Neuronal stem cell (in vitro differentiated cells): ENCODE measurements around the gene SLC22A3.

Source experiments
- DNase-seq: peaks from one replicate; pipeline ENCODE4 v3.0.0-alpha.2; 2013; ENCODE audit warnings: low spot score
- H2AFZ ChIP-seq: one replicate; pipeline ENCODE4 v1.6.1; 2013; ENCODE audit warnings: mild to moderate bottlenecking, low read length, inconsistent platforms
- H2AK5ac ChIP-seq: 2 replicates; pipeline ENCODE4 v1.6.1; 2013; ENCODE audit warnings: low read depth, mild to moderate bottlenecking, inconsistent platforms, low read length, moderate library complexity, mixed read lengths
- H2BK120ac ChIP-seq: 2 replicates; pipeline ENCODE4 v1.6.1; 2013; ENCODE audit warnings: low read depth, mild to moderate bottlenecking, inconsistent platforms, low read length, moderate library complexity, mixed read lengths
- H2BK12ac ChIP-seq: one replicate; pipeline ENCODE4 v1.6.1; 2013; ENCODE audit warnings: low read length, inconsistent platforms
- H2BK15ac ChIP-seq: 2 replicates; pipeline ENCODE4 v1.6.1; 2013; ENCODE audit warnings: mild to moderate bottlenecking, low read length, inconsistent platforms, mixed read lengths
- H2BK5ac ChIP-seq: one replicate; pipeline ENCODE4 v1.6.1; 2013; ENCODE audit warnings: inconsistent platforms, mild to moderate bottlenecking, low read length, moderate library complexity
- H3K14ac ChIP-seq: one replicate; pipeline ENCODE4 v1.6.1; 2013; ENCODE audit warnings: low read length, inconsistent platforms
- H3K18ac ChIP-seq: 2 replicates; pipeline ENCODE4 v1.6.1; 2013; ENCODE audit warnings: low read length, inconsistent platforms
- H3K23ac ChIP-seq: 2 replicates; pipeline ENCODE4 v1.6.1; 2013; ENCODE audit warnings: low read depth, mild to moderate bottlenecking, mixed read lengths, low read length, inconsistent platforms; ENCODE audit not compliant: poor library complexity
- H3K27ac ChIP-seq: replicated peaks from 3 replicates; pipeline ENCODE4 v1.5.1; 2013; ENCODE audit warnings: low read length, inconsistent platforms
- H3K27me3 ChIP-seq, 3 experiments: 2 replicates each; pipeline ENCODE4 v1.6.1; 2013; ENCODE audit warnings: low read length in 3 of 3, mild to moderate bottlenecking in 2 of 3, inconsistent platforms in 1 of 3, low read depth in 1 of 3, mixed read lengths in 1 of 3, moderate library complexity in 1 of 3; ENCODE audit not compliant: control insufficient read depth in 3 of 3, insufficient read depth in 3 of 3
- H3K36me3 ChIP-seq, 2 donors: replicated peaks in 1 of 2; 2 replicates each; pipeline ENCODE4 v1.6.1; 2013; ENCODE audit warnings: low read length in 2 of 2; ENCODE audit not compliant: control insufficient read depth in 2 of 2, insufficient read depth in 2 of 2
- H3K4ac ChIP-seq: 2 replicates; pipeline ENCODE4 v1.6.1; 2013; ENCODE audit warnings: inconsistent platforms, mild to moderate bottlenecking, low read length, moderate library complexity
- H3K4me1 ChIP-seq, 2 donors: 1 replicate in 1 of 2; 2 replicates in 1 of 2; pipeline ENCODE4 v1.6.1; 2013; ENCODE audit warnings: low read length in 2 of 2, low read depth in 1 of 2; ENCODE audit not compliant: control insufficient read depth in 2 of 2, insufficient read depth in 1 of 2
- H3K4me2 ChIP-seq: one replicate; pipeline ENCODE4 v1.6.1; 2013; ENCODE audit warnings: mild to moderate bottlenecking, low read length, inconsistent platforms; ENCODE audit not compliant: insufficient read depth, poor library complexity, severe bottlenecking
- H3K4me3 ChIP-seq, 2 donors: 2 replicates each; pipeline ENCODE4 v1.5.1; 2013; ENCODE audit warnings: low read length in 2 of 2, mild to moderate bottlenecking in 2 of 2, inconsistent platforms in 1 of 2, moderate library complexity in 1 of 2
- H3K79me1 ChIP-seq: one replicate; pipeline ENCODE4 v1.6.1; 2013; ENCODE audit warnings: low read depth, mild to moderate bottlenecking, inconsistent platforms, low read length, moderate library complexity
- H3K9ac ChIP-seq: one replicate; pipeline ENCODE4 v1.6.1; 2013; ENCODE audit warnings: mild to moderate bottlenecking, low read depth, low read length, inconsistent platforms; ENCODE audit not compliant: poor library complexity
- H3K9me3 ChIP-seq, 2 donors: replicated peaks in 1 of 2; 2 replicates each; pipeline versions ENCODE3 to v1.6.1; 2013; ENCODE audit warnings: low read length in 2 of 2, mild to moderate bottlenecking in 2 of 2, inconsistent platforms in 1 of 2, low read depth in 1 of 2, mixed read lengths in 1 of 2, moderate library complexity in 1 of 2; ENCODE audit not compliant: control insufficient read depth in 2 of 2, insufficient read depth in 1 of 2
- H4K8ac ChIP-seq: one replicate; pipeline ENCODE4 v1.6.1; 2013; ENCODE audit warnings: low read depth, mild to moderate bottlenecking, inconsistent platforms, low read length, moderate library complexity
- H4K91ac ChIP-seq: one replicate; pipeline ENCODE4 v1.6.1; 2013; ENCODE audit warnings: low read length, low read depth, mild to moderate bottlenecking, inconsistent platforms; ENCODE audit not compliant: poor library complexity
- WGBS, 2 donors: extraction: QIAGEN DNeasy Blood & Tissue Kit; methylation state at CpG; one replicate each; pipeline ENCODE4 v1.1.7; 2013; ENCODE audit warnings: missing lambda C conversion rate in 2 of 2, mixed read lengths in 1 of 2; ENCODE audit not compliant: insufficient read length in 2 of 2, insufficient replicate concordance in 1 of 2; ENCODE audit errors: extremely low coverage in 2 of 2; 5-methylcytosine and 5-hydroxymethylcytosine counted together

Gene SLC22A3

DNA sequence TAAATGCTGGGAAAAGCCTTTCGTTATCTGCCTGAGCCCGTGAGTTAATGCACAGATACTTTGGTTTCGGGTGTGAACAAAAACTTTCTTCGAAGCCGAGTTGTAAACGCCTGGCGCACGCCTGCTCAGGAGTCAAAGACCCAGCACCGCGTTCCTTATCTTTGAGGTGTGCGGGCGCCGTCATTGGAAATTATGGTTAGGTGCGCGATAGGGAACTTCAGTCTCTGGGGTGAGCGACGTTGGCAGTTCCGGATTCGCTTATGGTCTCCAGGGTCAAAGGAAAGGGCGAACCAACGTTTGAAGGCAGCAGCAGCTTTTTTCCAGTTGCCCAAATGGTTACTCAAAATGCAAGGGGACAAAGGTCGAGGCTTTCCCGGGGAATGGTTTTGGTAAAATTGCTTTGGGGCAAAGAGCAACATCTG, 853 bp downstream of the SLC22A3 start:
- H3K18ac ChIP-seq, result peak overlapping the region; percentile 2
- peak overlapping the region; percentile 89 for H2AFZ ChIP-seq
- peak overlapping the region in 1 of 2 donors; percentile 81 for H3K4me3 ChIP-seq
- no peak overlapping the region for H2BK12ac ChIP-seq
- no peaks in the 10 kb centered on the region for H3K36me3 ChIP-seq
- H3K27ac ChIP-seq, result no peak overlapping the region
- no peak overlapping the region for H3K4ac ChIP-seq
- peak; percentile 35 for DNase-seq
- H2AK5ac ChIP-seq, result no peak overlapping the region
- peaks cover 5 to 81% (median 39%) of the 10 kb centered on the region in 3 experiments for H3K27me3 ChIP-seq
- H2BK5ac ChIP-seq, result no peak overlapping the region
- H2BK15ac ChIP-seq, result peak overlapping the region; percentile 87
- peaks cover 0 to 3% of the 10 kb centered on the region in 2 donors for H3K4me1 ChIP-seq
- no peak overlapping the region for H4K8ac ChIP-seq
- no CpG with 5 or more reads among the region's 23 CpGs for WGBS, 2 donors
- no peak overlapping the region for H2BK120ac ChIP-seq
- H3K14ac ChIP-seq, result no peak overlapping the region
- H3K23ac ChIP-seq, result no peak overlapping the region
- no peak overlapping the region for H3K9ac ChIP-seq
- H4K91ac ChIP-seq, result no peak overlapping the region
- H3K9me3 ChIP-seq, result no peaks in the 10 kb centered on the region
- no peaks in the 10 kb centered on the region for H3K79me1 ChIP-seq
- H3K4me2 ChIP-seq, result peak overlapping the region; percentile 98

- H4K91ac ChIP-seq, result no peak overlapping the region
- no peak overlapping the region for H2BK5ac ChIP-seq
- no peak overlapping the region for H2BK12ac ChIP-seq
- peak overlapping the region in 1 of 2 donors; percentile 61 for H3K4me3 ChIP-seq
- H3K79me1 ChIP-seq, result no peaks in the 10 kb centered on the region
- no peaks in the 10 kb centered on the region for H3K9me3 ChIP-seq
- H3K4me1 ChIP-seq, result peaks cover 0 to 3% of the 10 kb centered on the region in 2 donors
- WGBS, 2 donors, result no CpG with 5 or more reads among the region's 11 CpGs
- H3K23ac ChIP-seq, result no peak overlapping the region
- no peak overlapping the region for H3K27ac ChIP-seq
- no peak overlapping the region for H3K9ac ChIP-seq
- no peak overlapping the region for H2BK15ac ChIP-seq
- H3K14ac ChIP-seq, result no peak overlapping the region
- H3K27me3 ChIP-seq, result peaks cover 5 to 76% (median 39%) of the 10 kb centered on the region in 3 experiments
- DNase-seq, result no peak
- H4K8ac ChIP-seq, result no peak overlapping the region
- H2AK5ac ChIP-seq, result no peak overlapping the region
- H3K36me3 ChIP-seq, result no peaks in the 10 kb centered on the region
- H3K18ac ChIP-seq, result no peak overlapping the region
- H2AFZ ChIP-seq, result no peak overlapping the region
- no peak overlapping the region for H2BK120ac ChIP-seq
- H3K4me2 ChIP-seq, result no peak overlapping the region
- no peak overlapping the region for H3K4ac ChIP-seq
Observed at GRCh38 chr6:160349814-160350350, 1.7 kb downstream of the SLC22A3 start.

GRCh38 chr6:160353950-160354496, 5.8 kb downstream of the SLC22A3 start:
- H3K4ac ChIP-seq, result no peak overlapping the region
- no CpG with 5 or more reads among the region's 2 CpGs for WGBS, 2 donors
- H2BK5ac ChIP-seq, result no peak overlapping the region
- no peak overlapping the region for H2AFZ ChIP-seq
- H4K91ac ChIP-seq, result no peak overlapping the region
- H2BK12ac ChIP-seq, result no peak overlapping the region
- no peak overlapping the region for H3K23ac ChIP-seq
- no peak overlapping the region for H4K8ac ChIP-seq
- H3K14ac ChIP-seq, result no peak overlapping the region
- no peak overlapping the region for H3K18ac ChIP-seq
- H3K4me2 ChIP-seq, result no peak overlapping the region
- no peak overlapping the region for H3K4me3 ChIP-seq
- no peak overlapping the region for H2BK15ac ChIP-seq
- no peaks in the 10 kb centered on the region for H3K79me1 ChIP-seq
- no peak overlapping the region for H2BK120ac ChIP-seq
- H3K27ac ChIP-seq, result no peak overlapping the region
- H3K27me3 ChIP-seq, result peaks cover 1 to 45% (median 18%) of the 10 kb centered on the region in 3 experiments
- no peaks in the 10 kb centered on the region for H3K9me3 ChIP-seq
- H3K36me3 ChIP-seq, result no peaks in the 10 kb centered on the region
- no peak overlapping the region for H2AK5ac ChIP-seq
- DNase-seq, result no peak
- peaks cover 0 to under 1% of the 10 kb centered on the region in 2 donors for H3K4me1 ChIP-seq
- H3K9ac ChIP-seq, result no peak overlapping the region

DNA sequence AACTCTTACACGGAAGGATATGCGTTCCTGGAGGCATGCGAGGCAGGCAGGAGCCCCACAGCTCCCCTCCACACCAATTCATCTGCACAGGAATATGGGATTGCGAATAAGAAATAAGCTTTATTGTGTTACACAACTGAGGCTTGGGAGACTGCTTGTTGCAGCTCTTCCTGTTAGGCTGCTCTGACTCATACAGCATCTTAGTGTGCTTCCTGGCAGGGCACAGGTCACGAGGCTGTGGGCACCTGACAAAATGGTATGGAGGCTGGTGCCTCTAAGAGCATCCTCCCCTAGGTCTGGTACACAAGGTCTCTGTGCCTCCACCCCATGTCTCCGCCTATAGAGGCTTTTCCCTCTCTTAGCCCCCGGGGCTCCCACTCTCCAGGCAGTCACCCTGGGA, 6.8 kb downstream of the SLC22A3 start:
- Histone ChIP-seq H2AFZ (no peak overlapping the region), H3K27me3 (peaks cover 0 to 35% (median 9%) of the 10 kb centered on the region in 3 experiments), H3K79me1 (no peaks in the 10 kb centered on the region), H2AK5ac (no peak overlapping the region), H3K14ac (no peak overlapping the region), H4K8ac (no peak overlapping the region), H3K9ac (no peak overlapping the region), H2BK5ac (no peak overlapping the region), H3K4ac (no peak overlapping the region), H3K23ac (no peak overlapping the region), H3K4me1 (no peaks in the 10 kb centered on the region), H3K36me3 (no peaks in the 10 kb centered on the region), H4K91ac (no peak overlapping the region), H3K4me3 (no peak overlapping the region), H3K4me2 (no peak overlapping the region), H2BK120ac (no peak overlapping the region), H3K18ac (no peak overlapping the region), H3K9me3 (no peaks in the 10 kb centered on the region), H2BK15ac (no peak overlapping the region), H2BK12ac (no peak overlapping the region), H3K27ac (no peak overlapping the region)
- DNase-seq, result no peak
- no CpG with 5 or more reads among the region's 7 CpGs for WGBS, 2 donors
